NCI-H146 (cell line): Measurements from ENCODE around the gene LMOD1.
A peak's percentile ranks its signal among the peaks of the same experiment; 100 is the strongest.
"Not testable (repeated sequence)": the region's sequence is repeated elsewhere in the genome, so short reads cannot be mapped to it uniquely, and the experiment has no call there.

Experiments
- DNase-seq: peaks from one replicate; lab custom pipeline; 2025; lab: John Stamatoyannopoulos, UW

Gene LMOD1

GRCh38 chr1:201946224-201946908 is at the start of gene LMOD1:
LMOD1 (minus strand) TSS chr1:201946548; CDS start chr1:201946340, 208 bp downstream.
- DNase-seq = peak; percentile 80

GRCh38 chr1:201990427-201990826 is 44.1 kb upstream of the LMOD1 start:
- DNase-seq = no peak

DNA sequence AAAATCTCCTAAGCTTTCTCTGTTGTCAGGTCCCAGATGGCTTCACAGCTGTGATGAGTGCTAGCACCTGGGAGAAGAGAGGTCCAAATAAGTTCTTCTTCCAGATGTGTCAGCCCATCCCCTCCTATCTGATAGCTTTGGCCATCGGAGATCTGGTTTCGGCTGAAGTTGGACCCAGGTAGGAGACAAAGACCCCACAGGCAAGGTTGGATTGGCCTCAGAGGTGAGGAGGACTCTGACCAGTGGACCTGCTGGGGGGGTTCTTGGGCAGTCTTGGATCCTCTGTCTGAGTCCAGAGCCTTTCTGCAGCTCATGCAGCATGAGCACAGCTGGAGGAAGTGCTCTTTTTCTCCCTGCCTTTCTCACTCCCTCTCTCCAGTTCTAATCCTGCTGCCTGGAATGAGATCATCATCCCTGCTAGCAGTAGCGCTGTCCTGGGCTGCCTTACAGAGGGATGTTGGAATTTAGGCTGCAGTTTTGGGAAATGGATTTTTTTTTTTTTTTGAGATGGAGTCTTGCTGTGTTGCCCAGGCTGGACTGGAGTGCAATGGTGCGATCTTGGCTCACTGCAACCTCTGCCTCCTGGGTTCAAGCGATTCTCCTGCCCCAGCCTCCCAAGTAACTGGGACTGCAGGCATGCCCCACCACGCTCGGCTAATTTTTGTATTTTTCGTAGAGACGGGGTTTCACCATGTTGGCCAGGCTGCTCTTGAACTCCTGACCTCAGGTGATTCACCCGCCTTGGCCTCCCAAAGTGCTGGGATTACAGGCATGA is 43.2 kb upstream of the LMOD1 start:
- DNase-seq = no peak

GRCh38 chr1:201988601-201989000 is 42.3 kb upstream of the LMOD1 start:
- DNase-seq = no peak

DNA sequence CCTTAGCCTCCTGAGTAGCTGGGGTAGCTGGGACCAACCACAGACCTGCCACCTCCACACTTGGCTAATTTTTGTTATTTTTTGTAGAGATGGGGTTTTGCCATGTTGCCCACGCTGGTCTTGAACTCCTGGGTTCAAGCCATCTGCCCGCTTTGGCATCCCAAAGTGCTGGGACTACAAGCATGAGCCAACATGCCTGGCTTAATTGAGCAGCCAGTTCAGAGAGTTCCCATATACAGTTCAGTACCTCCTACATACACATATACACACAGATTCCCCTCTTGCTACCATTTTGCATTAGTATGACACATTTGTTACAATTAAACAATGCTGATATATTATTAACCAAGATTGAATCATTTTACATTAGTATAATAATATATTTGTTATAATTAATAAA is 39.0 kb upstream of the LMOD1 start:
- DNase-seq = no peak

DNA sequence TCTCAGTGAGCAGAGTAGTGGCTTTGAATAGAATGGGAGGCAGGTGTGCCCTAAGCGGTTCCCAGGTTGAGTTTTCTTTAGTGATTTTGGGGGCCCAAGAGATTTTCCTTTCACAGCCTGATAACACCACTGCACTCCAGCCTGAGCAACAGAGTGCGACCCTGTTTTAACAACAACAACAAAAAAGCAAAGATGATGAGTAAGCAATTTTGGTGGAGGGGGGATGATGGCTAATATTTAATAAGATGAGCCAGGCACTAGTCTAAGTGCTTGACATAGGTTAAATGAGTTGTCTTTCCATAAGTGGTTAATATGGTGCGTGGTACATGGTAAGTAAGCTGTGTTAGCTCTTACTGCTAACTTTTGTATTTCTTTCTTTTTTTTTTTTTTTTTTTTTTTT is 38.1 kb upstream of the LMOD1 start:
- DNase-seq = no peak

GRCh38 chr1:201983380-201983805 is 37.0 kb upstream of the LMOD1 start:
- no peak for DNase-seq

DNA sequence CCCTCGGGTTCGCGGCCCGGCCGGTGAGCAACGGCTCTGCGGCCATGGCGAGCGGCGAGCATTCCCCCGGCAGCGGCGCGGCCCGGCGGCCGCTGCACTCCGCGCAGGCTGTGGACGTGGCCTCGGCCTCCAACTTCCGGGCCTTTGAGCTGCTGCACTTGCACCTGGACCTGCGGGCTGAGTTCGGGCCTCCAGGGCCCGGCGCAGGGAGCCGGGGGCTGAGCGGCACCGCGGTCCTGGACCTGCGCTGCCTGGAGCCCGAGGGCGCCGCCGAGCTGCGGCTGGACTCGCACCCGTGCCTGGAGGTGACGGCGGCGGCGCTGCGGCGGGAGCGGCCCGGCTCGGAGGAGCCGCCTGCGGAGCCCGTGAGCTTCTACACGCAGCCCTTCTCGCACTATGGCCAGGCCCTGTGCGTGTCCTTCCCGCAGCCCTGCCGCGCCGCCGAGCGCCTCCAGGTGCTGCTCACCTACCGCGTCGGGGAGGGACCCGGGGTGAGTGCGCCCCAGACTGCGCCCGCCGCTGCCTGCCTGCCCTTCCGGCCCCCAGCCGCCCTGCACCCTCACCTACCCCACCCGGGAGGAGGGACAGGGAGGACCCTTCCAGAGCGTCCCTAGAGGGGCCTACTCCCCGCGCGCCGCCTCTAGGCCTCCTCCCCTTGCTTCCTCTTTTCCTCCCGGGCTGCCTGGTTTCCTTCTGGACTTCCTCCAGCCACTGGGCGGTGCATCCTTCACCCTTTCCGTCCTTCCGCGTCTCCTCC is 36.5 kb upstream of the LMOD1 start, which contains the start of gene RNPEP:
TSS of gene RNPEP (plus strand) at position 26 of the 757 bp plus-strand sequence. CDS start at position 45, 19 bp downstream.
- DNase-seq = peak; percentile 80

- DNase-seq = peak; percentile 27
Observed at GRCh38 chr1:201982082-201982622, 35.8 kb upstream of the LMOD1 start.

DNA sequence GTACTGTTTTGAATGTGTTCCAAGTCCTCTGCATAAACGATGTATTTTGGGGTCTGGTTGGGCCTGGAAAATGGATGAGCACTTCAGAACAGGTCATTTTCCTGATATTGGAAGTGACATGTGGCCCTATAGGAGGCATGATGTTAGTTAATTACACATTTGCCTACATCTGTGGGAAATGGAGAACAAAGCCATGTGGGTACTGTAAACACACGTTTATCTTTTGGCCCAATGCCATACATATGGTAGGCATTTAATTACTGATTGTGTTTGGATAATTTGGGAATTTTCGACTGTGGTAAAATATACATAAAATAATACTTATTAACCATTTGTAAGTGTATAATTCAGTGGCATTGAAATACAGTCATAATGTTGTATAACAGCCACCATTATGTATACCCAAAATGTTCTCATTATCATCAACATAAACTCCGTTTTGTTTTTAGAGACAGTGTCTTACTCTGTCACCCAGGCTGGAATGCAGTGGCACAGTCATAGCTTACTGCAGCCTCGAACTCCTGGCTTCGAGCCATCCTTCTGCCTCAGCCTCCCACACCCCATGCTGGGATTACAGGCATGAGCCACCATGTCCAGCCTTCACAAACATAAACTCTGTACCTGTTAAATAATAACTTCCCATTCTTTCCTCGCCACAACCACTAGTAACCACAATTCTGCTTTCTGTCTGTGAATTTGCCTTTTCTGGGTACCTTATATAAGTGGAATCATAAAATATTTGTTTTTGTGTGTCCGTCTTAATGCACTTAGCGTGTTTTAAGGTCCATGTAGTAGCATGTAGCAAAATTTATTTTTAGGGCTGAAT is 24.2 kb upstream of the LMOD1 start:
- DNase-seq = peak; percentile 46

DNA sequence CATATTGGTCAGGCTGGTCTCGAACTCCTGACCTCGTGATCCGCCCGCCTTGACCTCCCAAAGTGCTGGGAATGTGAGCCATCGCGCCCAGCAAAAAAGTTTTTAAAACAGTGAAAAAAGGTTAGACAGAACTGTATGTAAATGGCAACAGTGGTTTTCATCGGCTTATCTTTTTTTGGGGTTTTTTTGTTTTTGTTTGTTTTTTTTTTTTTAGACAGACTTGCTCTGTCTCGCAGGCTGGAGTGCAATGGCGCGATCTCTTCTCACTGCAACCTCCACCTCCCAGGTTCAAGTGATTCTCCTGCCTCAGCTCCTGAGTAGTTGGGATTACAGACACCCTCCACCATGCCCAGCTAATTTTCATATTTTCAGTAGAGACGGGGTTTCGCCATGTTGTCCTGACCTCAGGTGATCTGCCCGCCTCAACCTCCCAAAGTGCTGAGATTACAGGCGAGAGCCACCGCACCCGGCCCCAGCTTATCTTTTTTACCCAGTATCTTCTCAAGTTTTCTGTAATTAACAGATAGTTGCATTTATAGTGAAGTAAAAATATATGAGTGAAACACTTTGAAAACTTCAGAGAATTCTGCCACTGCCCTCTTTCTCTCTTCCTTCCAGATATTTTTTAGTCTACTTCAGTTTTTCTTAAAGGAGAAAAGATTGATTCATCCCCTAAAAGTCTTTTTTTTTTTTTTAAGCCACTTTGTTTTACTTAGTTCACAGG is 22.0 kb upstream of the LMOD1 start:
- no peak for DNase-seq

DNA sequence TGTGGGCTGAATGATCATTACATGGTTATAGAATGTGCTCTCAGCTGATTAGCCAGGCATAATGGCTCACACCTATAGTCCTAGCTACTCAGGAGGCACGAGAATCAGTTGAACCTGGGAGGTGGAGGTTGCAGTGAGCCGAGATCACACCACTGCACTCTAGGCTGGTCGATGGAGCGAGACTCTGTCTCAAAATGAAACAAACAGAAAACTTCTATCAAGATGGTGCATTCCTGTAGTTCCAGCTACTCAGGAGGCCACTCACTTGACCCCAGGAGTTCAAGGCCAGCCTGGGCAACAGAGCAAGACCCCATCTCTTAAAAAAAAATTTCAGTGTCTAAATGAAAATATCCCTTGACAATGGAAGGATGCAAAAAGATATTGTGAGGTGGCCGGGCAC is 19.8 kb upstream of the LMOD1 start:
- DNase-seq = no peak

- DNase-seq = no peak
Observed at GRCh38 chr1:201964261-201964660, 17.9 kb upstream of the LMOD1 start.

DNA sequence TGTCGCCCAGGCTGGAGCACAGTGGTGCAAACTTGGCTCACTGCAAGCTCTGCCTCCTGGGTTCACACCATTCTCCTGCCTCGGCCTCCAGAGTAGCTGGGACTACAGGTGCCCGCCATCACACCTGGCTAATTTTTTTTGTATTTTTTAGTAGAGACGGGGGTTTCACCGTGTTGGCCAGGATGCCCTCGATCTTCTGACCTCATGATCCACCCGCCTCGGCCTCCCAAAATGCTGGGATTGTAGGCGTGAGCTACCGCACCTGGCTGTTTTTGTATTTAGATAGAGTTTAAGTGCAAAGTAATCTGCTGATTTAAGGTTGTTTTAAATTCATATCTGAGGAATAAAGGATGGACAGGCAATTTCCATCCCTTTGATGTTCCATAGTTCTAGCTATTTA is 16.0 kb upstream of the LMOD1 start:
- not testable (repeated sequence) for DNase-seq

DNA sequence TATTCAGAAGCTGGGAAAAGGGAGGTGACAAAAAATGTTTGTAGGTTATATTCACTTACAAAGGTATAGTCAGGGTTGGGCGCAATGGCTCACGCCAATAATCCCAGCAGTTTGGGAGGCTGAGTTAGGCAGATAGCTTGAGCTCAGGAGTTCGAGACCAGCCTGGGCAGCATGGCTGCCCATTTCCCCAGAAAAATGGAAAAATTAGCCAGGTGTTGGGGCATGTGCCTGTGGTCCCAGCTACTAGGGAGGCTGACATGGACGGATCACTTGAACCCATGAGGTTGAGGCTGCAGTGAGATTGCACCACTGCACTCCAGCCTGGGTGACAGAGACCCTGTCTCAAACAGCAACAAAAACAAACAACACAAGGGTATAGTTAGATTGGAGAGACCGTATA is 12.0 kb upstream of the LMOD1 start:
- no peak for DNase-seq

- peak; percentile 43 for DNase-seq
Observed at GRCh38 chr1:201955729-201956143, 9.4 kb upstream of the LMOD1 start.

GRCh38 chr1:201955009-201955728 is 8.8 kb upstream of the LMOD1 start, which contains the start of gene TIMM17A:
TIMM17A (plus strand) TSS chr1:201955503; CDS start chr1:201955527, 24 bp downstream.
- peak; percentile 97 for DNase-seq

- no peak for DNase-seq
Observed at GRCh38 chr1:201954263-201955008, 8.1 kb upstream of the LMOD1 start.

DNA sequence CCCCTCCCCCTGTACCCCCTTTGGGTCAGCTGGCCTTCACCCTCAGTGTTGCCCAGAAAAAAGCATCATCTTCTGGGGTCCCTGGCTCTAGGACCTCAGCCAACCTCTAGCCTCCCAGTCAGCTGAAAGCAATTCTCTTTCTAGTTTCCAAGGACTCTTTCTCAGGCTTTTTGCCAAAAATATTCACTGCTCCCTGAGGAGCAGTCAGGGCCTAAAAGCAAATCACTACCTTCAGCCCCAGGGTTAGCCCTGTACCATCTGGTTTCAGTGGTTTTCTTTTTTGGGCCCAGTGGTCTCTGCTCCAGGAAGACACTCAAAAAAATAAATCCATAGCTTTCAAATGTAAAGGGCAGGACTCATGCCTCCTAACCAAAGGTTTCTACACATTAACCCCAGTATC is 3.1 kb upstream of the LMOD1 start:
- no peak for DNase-seq
